Immature natural killer cell (primary cell): ENCODE data around the gene TAF15. TPM values are rescaled to one million over a fixed set of nuclear protein-coding genes. Genes with fewer than 3 reads are reported as not detected.

Source experiments
- DNase-seq, 3 donors: peaks; one replicate each; pipeline ENCODE4 v3.0.0; 2022; ENCODE audit warnings: mixed read lengths in 1 of 3
- H3K27ac Mint-ChIP-seq, 6 donors: one replicate each; pipeline ENCODE4 v1.8.0; 2020; ENCODE audit warnings: mixed read lengths in 6 of 6, mild to moderate bottlenecking in 5 of 6, inconsistent platforms in 4 of 6, moderate library complexity in 3 of 6
- H3K27me3 Mint-ChIP-seq, 3 donors: one replicate each; pipeline ENCODE4 v1.8.0; 2020 to 2021; ENCODE audit warnings: low read depth in 3 of 3, mild to moderate bottlenecking in 3 of 3, mixed read lengths in 3 of 3, moderate library complexity in 3 of 3, inconsistent platforms in 1 of 3
- H3K36me3 Mint-ChIP-seq, 3 donors: one replicate each; pipeline ENCODE4 v1.8.0; 2020; ENCODE audit warnings: mixed read lengths in 3 of 3, inconsistent platforms in 2 of 3, mild to moderate bottlenecking in 2 of 3
- H3K4me1 Mint-ChIP-seq, 2 donors: one replicate each; pipeline ENCODE4 v1.8.0; 2020; ENCODE audit warnings: inconsistent platforms in 2 of 2, mild to moderate bottlenecking in 2 of 2, mixed read lengths in 2 of 2, moderate library complexity in 1 of 2
- H3K4me3 Mint-ChIP-seq, 5 donors: one replicate each; pipeline ENCODE4 v1.8.0; 2020; ENCODE audit warnings: mild to moderate bottlenecking in 5 of 5, mixed read lengths in 5 of 5, inconsistent platforms in 3 of 5, moderate library complexity in 3 of 5
- H3K9me3 Mint-ChIP-seq, 6 donors: one replicate each; pipeline ENCODE4 v1.8.0; 2020; ENCODE audit warnings: mild to moderate bottlenecking in 6 of 6, mixed read lengths in 6 of 6, inconsistent platforms in 4 of 6, moderate library complexity in 3 of 6
- polyA plus RNA-seq, 3 donors: library from polyadenylated mRNA; unstranded; fragments of 300-500 nt; fragmentation: Illumina TruSeq; gene quantifications; one replicate each; pipeline ENCODE4 v1.2.3, GENCODE V29; 2021

The TAF15 gene
- polyA plus RNA-seq, 3 donors from 2014 or later = 9.4 to 35.5 (median 10.3) TPM

GRCh38 chr17:35795871-35796265 lies 13.4 kb upstream of the TAF15 start:
- Mint-ChIP-seq H3K9me3 (no peaks in the 10 kb centered on the region), H3K4me3 (peak overlapping the region; percentile 40 to 68 (median 65)), H3K27ac (no peak overlapping the region), H3K36me3 (no peaks in the 10 kb centered on the region), H3K27me3 (peaks cover 14 to 32% (median 23%) of the 10 kb centered on the region in 3 donors), H3K4me1 (peaks cover 11 to 14% of the 10 kb centered on the region in 2 donors)
- no peak for DNase-seq

GRCh38 chr17:35796942-35797341 lies 12.3 kb upstream of the TAF15 start:
- no peaks in the 10 kb centered on the region for H3K9me3 Mint-ChIP-seq
- peaks cover 11 to 14% of the 10 kb centered on the region in 2 donors for H3K4me1 Mint-ChIP-seq
- H3K27me3 Mint-ChIP-seq = peaks cover 16 to 32% (median 23%) of the 10 kb centered on the region in 3 donors
- H3K4me3 Mint-ChIP-seq = peak overlapping the region in 1 of 5 donors; percentile 36
- no peak overlapping the region for H3K27ac Mint-ChIP-seq
- DNase-seq = no peak
- H3K36me3 Mint-ChIP-seq = no peaks in the 10 kb centered on the region

GRCh38 chr17:35797370-35797769 lies 11.9 kb upstream of the TAF15 start:
- peaks cover 16 to 32% (median 23%) of the 10 kb centered on the region in 3 donors for H3K27me3 Mint-ChIP-seq
- H3K4me3 Mint-ChIP-seq = peak overlapping the region in 1 of 5 donors; percentile 36

GRCh38 chr17:35797918-35798317 lies 11.4 kb upstream of the TAF15 start:
- no peak overlapping the region for H3K27ac Mint-ChIP-seq
- peaks cover 11 to 14% of the 10 kb centered on the region in 2 donors for H3K4me1 Mint-ChIP-seq

More at GRCh38 chr17:35797370-35797769, 11.9 kb upstream of the TAF15 start:
- peaks cover 11 to 14% of the 10 kb centered on the region in 2 donors for H3K4me1 Mint-ChIP-seq
- H3K9me3 Mint-ChIP-seq = no peaks in the 10 kb centered on the region
- no peak for DNase-seq
- no peaks in the 10 kb centered on the region for H3K36me3 Mint-ChIP-seq
- H3K27ac Mint-ChIP-seq = no peak overlapping the region

GRCh38 chr17:35799942-35800341 lies 9.3 kb upstream of the TAF15 start:
- H3K36me3 Mint-ChIP-seq = no peaks in the 10 kb centered on the region
- H3K4me1 Mint-ChIP-seq = peaks cover 9 to 10% of the 10 kb centered on the region in 2 donors
- H3K27me3 Mint-ChIP-seq = peaks cover 6 to 26% (median 18%) of the 10 kb centered on the region in 3 donors
- no peak for DNase-seq
- no peaks in the 10 kb centered on the region for H3K9me3 Mint-ChIP-seq
- H3K4me3 Mint-ChIP-seq = no peak overlapping the region
- no peak overlapping the region for H3K27ac Mint-ChIP-seq

More at GRCh38 chr17:35797918-35798317, 11.4 kb upstream of the TAF15 start:
- Mint-ChIP-seq H3K36me3 (no peaks in the 10 kb centered on the region), H3K4me3 (peak overlapping the region in 1 of 5 donors; percentile 34), H3K9me3 (no peaks in the 10 kb centered on the region), H3K27me3 (peaks cover 16 to 32% (median 23%) of the 10 kb centered on the region in 3 donors)
- no peak for DNase-seq

DNA sequence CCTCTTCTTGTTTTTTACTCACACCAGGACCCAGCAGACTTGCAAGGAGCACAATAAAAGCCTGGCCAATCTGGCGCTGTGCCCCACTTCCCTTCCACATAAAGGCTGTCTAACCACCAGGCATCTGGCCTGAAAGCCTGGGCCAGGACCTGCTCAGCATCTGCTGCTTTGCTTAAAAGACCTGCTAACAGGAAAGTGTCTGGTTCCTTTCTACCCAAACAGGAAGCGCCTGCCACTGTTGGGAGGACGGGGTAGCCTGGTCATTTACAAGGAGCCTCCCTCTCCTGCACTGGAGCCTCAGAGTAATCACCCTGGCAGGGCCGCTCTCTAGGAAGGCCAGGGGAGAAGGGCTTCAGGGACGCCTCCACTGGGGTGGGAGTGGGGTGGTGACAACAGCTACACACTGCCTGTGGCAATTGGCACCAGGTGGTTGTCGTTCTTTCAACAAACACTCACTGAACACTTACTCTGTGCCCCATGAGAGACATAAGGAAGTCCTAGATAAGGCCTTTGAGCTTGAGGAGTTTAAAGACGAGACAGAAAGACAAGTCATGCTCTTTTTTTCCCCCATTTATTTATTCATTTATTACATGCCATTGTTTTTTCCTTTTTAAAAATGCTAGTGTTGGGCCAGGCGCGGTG lies 7.6 kb upstream of the TAF15 start:
- Mint-ChIP-seq H3K9me3 (no peaks in the 10 kb centered on the region), H3K27ac (no peak overlapping the region), H3K4me1 (no peaks in the 10 kb centered on the region), H3K36me3 (no peaks in the 10 kb centered on the region), H3K4me3 (no peak overlapping the region), H3K27me3 (peaks cover 5 to 16% (median 9%) of the 10 kb centered on the region in 3 donors)
- DNase-seq = no peak

DNA sequence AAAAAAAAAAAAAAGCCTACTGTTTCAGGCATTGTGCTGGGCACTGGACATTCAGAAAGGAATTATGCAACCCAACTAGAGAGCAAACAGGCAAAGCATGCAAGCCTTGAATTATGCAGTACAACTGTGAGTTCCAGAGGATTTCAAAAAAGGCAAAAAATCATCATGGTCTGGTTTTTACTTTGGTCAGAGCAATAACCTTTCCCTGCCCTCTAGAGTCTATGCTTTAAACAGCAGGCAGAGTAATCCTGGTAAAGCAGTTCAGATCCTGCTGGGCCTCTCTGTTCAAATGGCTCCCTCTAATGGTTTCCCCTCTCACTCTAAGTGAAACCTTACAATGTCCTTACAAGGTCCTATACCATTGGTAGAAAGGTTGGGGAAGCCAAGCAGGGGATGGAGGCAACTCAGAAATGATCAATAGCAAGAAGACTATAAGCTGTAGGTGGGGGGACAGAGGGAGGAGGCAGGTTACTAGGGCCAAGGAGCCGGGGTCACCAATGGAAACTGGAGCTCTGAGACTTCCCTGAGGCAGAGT lies 4.6 kb upstream of the TAF15 start:
- Mint-ChIP-seq H3K36me3 (no peaks in the 10 kb centered on the region), H3K27me3 (peaks cover 8 to 16% (median 10%) of the 10 kb centered on the region in 3 donors), H3K27ac (peak overlapping the region in 1 of 6 donors; percentile 41), H3K9me3 (no peaks in the 10 kb centered on the region), H3K4me3 (no peak overlapping the region), H3K4me1 (peaks cover 14 to 17% of the 10 kb centered on the region in 2 donors)
- DNase-seq = peak; percentile 34 to 47 (median 39)

GRCh38 chr17:35807371-35808144 lies 1.7 kb upstream of the TAF15 start:
- Mint-ChIP-seq H3K27ac (peak overlapping the region; percentile 93 to 99 (median 99)), H3K9me3 (no peaks in the 10 kb centered on the region), H3K4me3 (peak overlapping the region in 4 of 5 donors; percentile 37 to 98 (median 96)), H3K27me3 (peaks cover 5 to 19% (median 14%) of the 10 kb centered on the region in 3 donors), H3K36me3 (no peaks in the 10 kb centered on the region), H3K4me1 (peaks cover 34 to 44% of the 10 kb centered on the region in 2 donors)
- DNase-seq = no peak

- H3K4me3 Mint-ChIP-seq = peak overlapping the region; percentile 96 to 100 (median 97)
- H3K27me3 Mint-ChIP-seq = peaks cover 5 to 19% (median 14%) of the 10 kb centered on the region in 3 donors
- no peaks in the 10 kb centered on the region for H3K9me3 Mint-ChIP-seq
- H3K36me3 Mint-ChIP-seq = no peaks in the 10 kb centered on the region
- peak overlapping the region; percentile 93 to 99 (median 99) for H3K27ac Mint-ChIP-seq
- no peak for DNase-seq
- H3K4me1 Mint-ChIP-seq = peaks cover 39 to 53% of the 10 kb centered on the region in 2 donors
Measured at GRCh38 chr17:35808240-35808961, 883 bp upstream of the TAF15 start.

DNA sequence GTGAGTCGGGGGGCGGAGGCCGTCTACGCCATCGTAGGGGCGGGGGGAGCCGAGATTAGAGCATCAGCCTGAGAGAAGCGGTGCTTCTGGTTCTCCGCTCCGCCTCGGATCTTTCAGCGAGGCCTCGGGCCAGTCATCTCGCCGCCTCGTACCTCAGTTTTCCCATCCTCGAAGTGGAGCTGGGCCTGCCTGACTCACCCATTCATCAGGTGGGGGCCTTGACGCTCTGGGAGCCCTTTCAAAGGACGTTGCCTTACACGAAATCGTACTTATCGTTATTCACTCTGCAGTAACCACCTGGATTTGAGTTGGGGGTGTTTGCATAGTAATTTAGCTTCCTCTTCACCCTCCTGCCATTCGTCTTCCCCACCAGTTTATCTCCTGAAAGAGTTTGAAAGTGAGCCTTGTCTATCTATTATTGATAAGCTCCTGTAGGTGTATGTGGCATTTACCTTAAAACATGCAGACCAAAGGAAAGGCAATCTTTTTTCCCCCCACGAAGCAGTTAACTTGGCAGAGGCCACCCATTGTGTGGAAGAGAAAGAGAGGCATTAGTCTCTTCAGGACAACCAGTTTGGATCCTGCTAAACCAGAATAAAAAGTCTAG lies 674 bp downstream of the TAF15 start:
- DNase-seq = no peak
- H3K27me3 Mint-ChIP-seq = peaks cover 5 to 19% (median 14%) of the 10 kb centered on the region in 3 donors
- H3K9me3 Mint-ChIP-seq = no peaks in the 10 kb centered on the region
- no peaks in the 10 kb centered on the region for H3K36me3 Mint-ChIP-seq
- H3K4me3 Mint-ChIP-seq = peak overlapping the region; percentile 96 to 100 (median 97)
- peak overlapping the region; percentile 93 to 99 (median 99) for H3K27ac Mint-ChIP-seq
- peaks cover 51 to 68% of the 10 kb centered on the region in 2 donors for H3K4me1 Mint-ChIP-seq

DNA sequence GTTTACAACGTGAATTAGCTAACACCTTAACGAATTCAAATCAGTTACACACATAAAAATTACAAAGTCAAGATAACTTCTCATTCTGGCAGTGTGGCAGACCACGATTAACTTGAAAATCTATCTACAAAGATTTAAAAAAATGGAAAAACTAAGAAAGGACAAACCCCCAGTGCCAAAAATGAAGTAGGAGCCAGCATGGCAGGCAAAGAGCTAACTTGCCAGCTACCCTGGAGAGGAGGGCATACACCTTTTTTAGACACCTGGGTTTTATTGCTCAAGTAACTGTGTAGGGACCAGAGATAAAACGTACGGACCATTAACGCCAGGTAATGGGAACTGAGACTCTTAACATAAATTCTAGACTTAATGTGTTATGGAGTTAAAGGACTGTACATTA lies 2.5 kb downstream of the TAF15 start:
- Mint-ChIP-seq H3K27me3 (peaks cover 5 to 19% (median 14%) of the 10 kb centered on the region in 3 donors), H3K27ac (peak overlapping the region in 4 of 6 donors; percentile 34 to 48 (median 39)), H3K9me3 (no peaks in the 10 kb centered on the region), H3K36me3 (peaks cover 0 to 4% (median 0%) of the 10 kb centered on the region in 3 donors), H3K4me1 (peaks cover 65 to 86% of the 10 kb centered on the region in 2 donors), H3K4me3 (peak overlapping the region; percentile 16 to 52 (median 39))
- DNase-seq = no peak

DNA sequence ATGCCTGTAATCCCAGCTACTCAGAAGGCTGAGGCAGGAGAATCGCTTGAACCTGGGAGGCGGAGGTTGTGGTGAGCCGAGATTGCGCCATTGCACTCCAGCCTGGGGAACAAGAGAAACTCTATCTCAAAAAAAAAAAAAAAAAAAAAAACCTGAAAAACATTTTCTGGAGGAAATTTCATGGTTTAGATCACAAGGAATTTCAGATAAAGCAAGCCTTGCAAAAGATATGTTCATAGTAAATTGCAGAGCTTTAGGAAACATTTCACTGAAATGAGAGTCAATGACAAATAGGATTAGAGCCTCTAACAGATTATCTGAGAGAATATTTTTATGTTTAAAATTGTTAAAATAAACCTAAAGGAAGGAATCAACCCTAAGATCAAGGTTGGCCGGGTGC lies 3.2 kb downstream of the TAF15 start:
- peaks cover 5 to 19% (median 14%) of the 10 kb centered on the region in 3 donors for H3K27me3 Mint-ChIP-seq
- no peak overlapping the region for H3K27ac Mint-ChIP-seq
- H3K9me3 Mint-ChIP-seq = no peaks in the 10 kb centered on the region
- peak overlapping the region in 1 of 5 donors; percentile 16 for H3K4me3 Mint-ChIP-seq
- DNase-seq = no peak
- H3K36me3 Mint-ChIP-seq = peaks cover 0 to 4% (median under 1%) of the 10 kb centered on the region in 3 donors
- H3K4me1 Mint-ChIP-seq = peaks cover 69 to 93% of the 10 kb centered on the region in 2 donors

DNA sequence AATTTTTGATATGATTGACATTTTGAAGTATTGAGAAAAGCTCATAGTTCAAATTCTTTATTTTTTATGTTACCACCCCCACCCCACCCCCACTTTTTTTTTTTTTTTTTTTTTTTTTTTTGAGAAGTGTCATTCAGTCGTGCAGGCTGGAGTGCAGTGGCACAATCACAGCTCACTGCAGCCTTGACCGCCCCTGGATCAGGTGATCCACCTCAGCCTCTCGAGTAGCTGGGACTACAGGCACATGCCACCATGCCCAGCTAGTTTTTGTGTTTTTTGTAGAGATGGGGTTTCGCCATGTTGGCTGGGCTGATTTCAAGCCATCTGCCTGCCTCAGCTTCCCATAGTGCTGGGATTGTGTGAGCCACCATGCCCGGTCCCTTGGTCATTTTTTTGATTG lies 7.4 kb downstream of the TAF15 start:
- Mint-ChIP-seq H3K9me3 (no peaks in the 10 kb centered on the region), H3K27me3 (no peaks in the 10 kb centered on the region), H3K27ac (peak overlapping the region in 4 of 6 donors; percentile 19 to 49 (median 38)), H3K36me3 (peaks cover 4 to 18% (median 11%) of the 10 kb centered on the region in 3 donors), H3K4me3 (no peak overlapping the region), H3K4me1 (peaks cover 52 to 86% of the 10 kb centered on the region in 2 donors)
- no peak for DNase-seq
